H9 (cell line): Measurements from ENCODE around the gene TBRG1. TPM values are rescaled to one million over a fixed set of nuclear protein-coding genes. Genes with fewer than 3 reads are reported as not detected.

ENCODE experiments used
- DNase-seq: peaks from one replicate; pipeline ENCODE4 v3.0.0-alpha.2; 2017
- H2AFZ ChIP-seq: one replicate; pipeline ENCODE4 v1.6.1; 2013; ENCODE audit warnings: mild to moderate bottlenecking, low read length, control low read depth, moderate library complexity
- H2AK5ac ChIP-seq: 2 replicates; pipeline ENCODE4 v1.6.1; 2013; ENCODE audit warnings: low read length, control low read depth, mixed read lengths; ENCODE audit not compliant: insufficient read length
- H2BK120ac ChIP-seq: one replicate; pipeline ENCODE4 v1.6.1; 2013; ENCODE audit warnings: low read depth, mild to moderate bottlenecking, low read length, control low read depth, inconsistent platforms; ENCODE audit not compliant: poor library complexity, severe bottlenecking
- H2BK12ac ChIP-seq: 2 replicates; pipeline ENCODE4 v1.6.1; 2013; ENCODE audit warnings: low read length, control low read depth, mixed read lengths, low read depth; ENCODE audit not compliant: insufficient read length
- H2BK15ac ChIP-seq: 2 replicates; pipeline ENCODE4 v1.6.1; 2013; ENCODE audit warnings: low read depth, low read length, control low read depth
- H2BK20ac ChIP-seq: one replicate; pipeline ENCODE4 v1.6.1; 2013; ENCODE audit warnings: low read depth, mild to moderate bottlenecking, low read length, control low read depth, inconsistent platforms; ENCODE audit not compliant: poor library complexity, severe bottlenecking
- H2BK5ac ChIP-seq: 2 replicates; pipeline ENCODE4 v1.6.1; 2013; ENCODE audit warnings: low read length, control low read depth, mixed read lengths; ENCODE audit not compliant: insufficient read length
- H3K14ac ChIP-seq: 2 replicates; pipeline ENCODE4 v1.6.1; 2013; ENCODE audit warnings: low read length, control low read depth; ENCODE audit not compliant: insufficient read depth
- H3K18ac ChIP-seq: 2 replicates; pipeline ENCODE4 v1.6.1; 2013; ENCODE audit warnings: low read depth, mild to moderate bottlenecking, mixed read lengths, low read length, control low read depth; ENCODE audit not compliant: insufficient read length
- H3K23ac ChIP-seq: 2 replicates; pipeline ENCODE4 v1.6.1; 2013; ENCODE audit warnings: low read length, control low read depth, mixed read lengths, low read depth; ENCODE audit not compliant: insufficient read length
- H3K23me2 ChIP-seq: 2 replicates; pipeline ENCODE4 v1.6.1; 2013; ENCODE audit warnings: low read depth, mild to moderate bottlenecking, mixed read lengths, low read length, control low read depth; ENCODE audit not compliant: insufficient read length, poor library complexity, severe bottlenecking
- H3K27ac ChIP-seq: 2 replicates; pipeline ENCODE4 v1.5.1; 2013; ENCODE audit warnings: low read length, control low read depth, mixed read lengths, low read depth; ENCODE audit not compliant: insufficient read length
- H3K27me3 ChIP-seq: 2 replicates; pipeline ENCODE4 v1.6.1; 2013; ENCODE audit warnings: low read length, control low read depth, inconsistent platforms; ENCODE audit not compliant: insufficient read depth
- H3K4ac ChIP-seq: 2 replicates; pipeline ENCODE4 v1.6.1; 2013; ENCODE audit warnings: low read depth, mild to moderate bottlenecking, control low read depth, inconsistent platforms, low read length, moderate library complexity
- H3K4me1 ChIP-seq: 2 replicates; pipeline ENCODE4 v1.6.1; 2013; ENCODE audit warnings: low read length, control low read depth, inconsistent platforms; ENCODE audit not compliant: insufficient read depth
- H3K4me2 ChIP-seq: 2 replicates; pipeline ENCODE4 v1.6.1; 2013; ENCODE audit warnings: low read length, control low read depth, mixed read lengths; ENCODE audit not compliant: insufficient read length, insufficient read depth
- H3K56ac ChIP-seq: 2 replicates; pipeline ENCODE4 v1.6.1; 2013; ENCODE audit warnings: low read depth, mild to moderate bottlenecking, mixed read lengths, low read length, control low read depth; ENCODE audit not compliant: insufficient read length
- H3K79me1 ChIP-seq: 2 replicates; pipeline ENCODE4 v1.6.1; 2013; ENCODE audit warnings: low read depth, mild to moderate bottlenecking, moderate library complexity, low read length, control low read depth, inconsistent platforms; ENCODE audit not compliant: insufficient read depth, poor library complexity, severe bottlenecking
- H3K79me2 ChIP-seq: 2 replicates; pipeline ENCODE4 v1.6.1; 2013; ENCODE audit warnings: low read length, control low read depth, inconsistent platforms; ENCODE audit not compliant: insufficient read depth
- H3K9ac ChIP-seq: 2 replicates; pipeline ENCODE4 v1.6.1; 2013; ENCODE audit warnings: low read length, control low read depth, mixed read lengths; ENCODE audit not compliant: insufficient read length; ENCODE audit errors: extremely low read depth
- H3K9me3 ChIP-seq: one replicate; pipeline ENCODE4 v1.6.1; 2013; ENCODE audit warnings: low read depth, low read length, inconsistent platforms; ENCODE audit not compliant: control insufficient read depth
- H3T11ph ChIP-seq: one replicate; pipeline ENCODE4 v1.6.1; 2013; ENCODE audit warnings: mild to moderate bottlenecking, low read length, control low read depth, inconsistent platforms
- H4K20me1 ChIP-seq: one replicate; pipeline ENCODE4 v1.6.1; 2013; ENCODE audit not compliant: control insufficient read depth, insufficient read length, insufficient read depth
- H4K5ac ChIP-seq: 2 replicates; pipeline ENCODE4 v1.6.1; 2013; ENCODE audit warnings: low read depth, mild to moderate bottlenecking, mixed read lengths, low read length, control low read depth; ENCODE audit not compliant: insufficient read length
- H4K8ac ChIP-seq: replicated peaks from 2 replicates; pipeline ENCODE4 v1.6.1; 2013; ENCODE audit warnings: low read length, control low read depth, mixed read lengths, low read depth; ENCODE audit not compliant: insufficient read length
- H4K91ac ChIP-seq: 2 replicates; pipeline ENCODE4 v1.6.1; 2013; ENCODE audit warnings: low read depth, mild to moderate bottlenecking, moderate library complexity, mixed read lengths, low read length, control low read depth; ENCODE audit not compliant: insufficient read length
- H3K27ac Mint-ChIP-seq, 3 experiments: 2 replicates in 2 of 3; 3 replicates in 1 of 3; pipeline ENCODE4 v1.8.0; 2020 to 2021; ENCODE audit warnings: mixed read lengths in 3 of 3, mild to moderate bottlenecking in 1 of 3, moderate library complexity in 1 of 3
- H3K27me3 Mint-ChIP-seq: 2 replicates; pipeline ENCODE4 v1.8.0; 2021; ENCODE audit warnings: low read depth, mild to moderate bottlenecking, moderate library complexity, mixed read lengths
- H3K36me3 Mint-ChIP-seq, 3 experiments: 2 replicates in 2 of 3; 3 replicates in 1 of 3; pipeline ENCODE4 v1.8.0; 2020 to 2021; ENCODE audit warnings: low read depth in 3 of 3, mixed read lengths in 3 of 3; ENCODE audit not compliant: insufficient read depth in 1 of 3
- H3K4me1 Mint-ChIP-seq, 2 experiments: 2 replicates each; pipeline ENCODE4 v1.8.0; 2020; ENCODE audit warnings: mixed read lengths in 2 of 2
- H3K4me3 Mint-ChIP-seq, 2 experiments: 2 replicates in 1 of 2; 3 replicates in 1 of 2; pipeline ENCODE4 v1.8.0; 2020 to 2021; ENCODE audit warnings: mild to moderate bottlenecking in 2 of 2, mixed read lengths in 2 of 2, moderate library complexity in 1 of 2
- H3K9me3 Mint-ChIP-seq, 2 experiments: 2 replicates in 1 of 2; 3 replicates in 1 of 2; pipeline ENCODE4 v1.8.0; 2020; ENCODE audit warnings: mild to moderate bottlenecking in 2 of 2, mixed read lengths in 2 of 2, moderate library complexity in 1 of 2
- WGBS: extraction: QIAGEN DNeasy Blood & Tissue Kit; methylation state at CpG from one replicate; pipeline ENCODE4 v1.1.7; 2013; ENCODE audit warnings: missing lambda C conversion rate, low lambda C conversion rate, mixed read lengths; ENCODE audit not compliant: insufficient read length; ENCODE audit errors: extremely low coverage; 5-methylcytosine and 5-hydroxymethylcytosine counted together
- total RNA-seq: library from RNA; stranded (reverse); gene quantifications from 2 replicates; pipeline ENCODE4 v1.2.1, GENCODE V29; 2021
- TF ChIP-seq, protein P1 (sequence below): fragments of 200-600 bp; sonication (generic); conservative IDR thresholded peaks from 3 replicates; pipeline ENCODE4 v1.8.0; 2021; ENCODE audit warnings: antibody characterized with exemption, mild to moderate bottlenecking

The TBRG1 gene
- total RNA-seq, 1 experiment from 2014 or later: 23.9 TPM

- Mint-ChIP-seq H3K9me3 (peaks cover 27 to 35% of the 10 kb centered on the region in 2 experiments; a peak in 4 of 5 replicates), H3K36me3 (peaks cover 3 to 12% (median 11%) of the 10 kb centered on the region in 3 experiments)
- no CpG with 5 or more reads among the region's 1 CpG for WGBS
Measured at GRCh38 chr11:124682443-124682842, 59.8 kb downstream of the TBRG1 start.

More at GRCh38 chr11:124682443-124682842, 59.8 kb downstream of the TBRG1 start:
- Histone ChIP-seq H3K18ac (no peak overlapping the region), H3K9ac (no peak overlapping the region), H2BK5ac (no peak overlapping the region), H3K23ac (no peak overlapping the region), H2BK20ac (no peak overlapping the region), H2AFZ (no peak overlapping the region), H4K8ac (no peak overlapping the region), H4K20me1 (no peaks in the 10 kb centered on the region), H3K79me1 (no peaks in the 10 kb centered on the region), H2AK5ac (no peak overlapping the region), H3K4ac (no peak overlapping the region), H3K27me3 (no peaks in the 10 kb centered on the region), H3K4me1 (no peaks in the 10 kb centered on the region), H3K56ac (no peak overlapping the region), H3K79me2 (no peaks in the 10 kb centered on the region), H3K14ac (no peak overlapping the region), H2BK12ac (no peak overlapping the region), H4K91ac (no peak overlapping the region), H3K4me2 (no peak overlapping the region), H3K23me2 (no peaks in the 10 kb centered on the region), H2BK120ac (no peak overlapping the region), H3K9me3 (peaks cover 5% of the 10 kb centered on the region), H4K5ac (no peak overlapping the region), H3T11ph (no peak overlapping the region), H3K27ac (no peak overlapping the region), H2BK15ac (no peak overlapping the region)
- DNase-seq: no peak
- peaks cover 6% of the 10 kb centered on the region for H3K27me3 Mint-ChIP-seq
- TF ChIP-seq, protein P1, sequence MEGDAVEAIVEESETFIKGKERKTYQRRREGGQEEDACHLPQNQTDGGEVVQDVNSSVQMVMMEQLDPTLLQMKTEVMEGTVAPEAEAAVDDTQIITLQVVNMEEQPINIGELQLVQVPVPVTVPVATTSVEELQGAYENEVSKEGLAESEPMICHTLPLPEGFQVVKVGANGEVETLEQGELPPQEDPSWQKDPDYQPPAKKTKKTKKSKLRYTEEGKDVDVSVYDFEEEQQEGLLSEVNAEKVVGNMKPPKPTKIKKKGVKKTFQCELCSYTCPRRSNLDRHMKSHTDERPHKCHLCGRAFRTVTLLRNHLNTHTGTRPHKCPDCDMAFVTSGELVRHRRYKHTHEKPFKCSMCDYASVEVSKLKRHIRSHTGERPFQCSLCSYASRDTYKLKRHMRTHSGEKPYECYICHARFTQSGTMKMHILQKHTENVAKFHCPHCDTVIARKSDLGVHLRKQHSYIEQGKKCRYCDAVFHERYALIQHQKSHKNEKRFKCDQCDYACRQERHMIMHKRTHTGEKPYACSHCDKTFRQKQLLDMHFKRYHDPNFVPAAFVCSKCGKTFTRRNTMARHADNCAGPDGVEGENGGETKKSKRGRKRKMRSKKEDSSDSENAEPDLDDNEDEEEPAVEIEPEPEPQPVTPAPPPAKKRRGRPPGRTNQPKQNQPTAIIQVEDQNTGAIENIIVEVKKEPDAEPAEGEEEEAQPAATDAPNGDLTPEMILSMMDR: no peak
- no peak overlapping the region for H3K27ac Mint-ChIP-seq
- no peak overlapping the region for H3K4me3 Mint-ChIP-seq
- no peaks in the 10 kb centered on the region for H3K4me1 Mint-ChIP-seq

Other genes starting within 250 kb of the TBRG1 start
- not detected in 2 replicates for gene OR8B2, start 238.4 kb upstream of the TBRG1 start, total RNA-seq
- not detected in 2 replicates for gene OR8B3, start 223.8 kb upstream of the TBRG1 start, total RNA-seq
- gene OR8B4, start 198.0 kb upstream of the TBRG1 start, total RNA-seq: not detected in 2 replicates
- gene OR8B8, start 177.2 kb upstream of the TBRG1 start, total RNA-seq: not detected in 2 replicates
- not detected in 2 replicates for gene OR8B12, start 79.2 kb upstream of the TBRG1 start, total RNA-seq
- not detected in 2 replicates for gene OR8A1, start 52.9 kb upstream of the TBRG1 start, total RNA-seq
- gene PANX3, start 11.4 kb upstream of the TBRG1 start, total RNA-seq: not detected in 2 replicates
- 4.7 and 5.6 TPM in 2 replicates for gene SIAE, start 50.9 kb downstream of the TBRG1 start, total RNA-seq
- 6.9 and 7.2 TPM in 2 replicates for gene SPA17, start 51.0 kb downstream of the TBRG1 start, total RNA-seq
- gene NRGN, start 117.1 kb downstream of the TBRG1 start, total RNA-seq: 6.4 and 7.0 TPM in 2 replicates
- gene VSIG2, start 129.4 kb downstream of the TBRG1 start, total RNA-seq: not detected in 2 replicates
- gene ESAM, start 139.4 kb downstream of the TBRG1 start, total RNA-seq: 0.33 and 0.92 TPM in 2 replicates
- gene MSANTD2, start 177.5 kb downstream of the TBRG1 start, total RNA-seq: 14.5 and 18.1 TPM in 2 replicates
- 11.8 and 12.6 TPM in 2 replicates for gene ROBO3, start 242.6 kb downstream of the TBRG1 start, total RNA-seq